Lower lobe of right lung (tissue), 2 donors: ENCODE measurements around the gene NXPE4. TPM values are rescaled to one million over a fixed set of nuclear protein-coding genes. Genes with fewer than 3 reads are reported as not detected.
"Not testable (repeated sequence)": the region's sequence is repeated elsewhere in the genome, so short reads cannot be mapped to it uniquely, and the experiment has no call there.

Experiments used
- ATAC-seq, 2 donors: fragments of 200-7000 bp; cut with Tn5 transposase; one replicate each; pipeline ENCODE4 v1.9.1; 2020 to 2022; ENCODE audit warnings: mild to moderate bottlenecking in 2 of 2, moderate library complexity in 2 of 2
- DNase-seq: peaks from one replicate; pipeline ENCODE4 v3.0.0-alpha.2; 2020
- H3K27ac ChIP-seq: fragments of 200-600 bp; one replicate; pipeline ENCODE4 v1.8.0; 2022
- H3K27me3 ChIP-seq: fragments of 200-600 bp; one replicate; pipeline ENCODE4 v1.8.0; 2022; ENCODE audit warnings: low read depth
- H3K36me3 ChIP-seq: fragments of 200-600 bp; one replicate; pipeline ENCODE4 v1.8.0; 2022; ENCODE audit warnings: mild to moderate bottlenecking
- H3K4me1 ChIP-seq: fragments of 200-600 bp; one replicate; pipeline ENCODE4 v1.8.0; 2022
- H3K4me3 ChIP-seq: fragments of 200-600 bp; one replicate; pipeline ENCODE4 v1.8.0; 2022; ENCODE audit warnings: mild to moderate bottlenecking
- H3K9me3 ChIP-seq: fragments of 200-600 bp; one replicate; pipeline ENCODE4 v1.8.0; 2022
- CTCF ChIP-seq: fragments of 200-600 bp; IDR thresholded peaks from one replicate; pipeline ENCODE4 v1.8.0; 2022; ENCODE audit warnings: antibody characterized with exemption, mild to moderate bottlenecking
- intact Hi-C: fragments of 100-400 bp; cut with DNase I; formaldehyde crosslinking; loops from one replicate; pipeline ENCODE4 v1.11.0; 2022
- total RNA-seq: library from RNA; stranded (reverse); fragmentation: NEBNext Ultra II Directional; extraction: Animal tissue kit (Norgen Biotek cat#: 25700); gene quantifications from one replicate; pipeline ENCODE4 v1.2.1, GENCODE V29; 2021
- donor health status: DM: no; HTN: yes; CAD: no; lungs with severe emphysema.

NXPE4 gene
- total RNA-seq, 1 donor from 2014 or later: not detected

- no peak for ATAC-seq
- H3K4me1 ChIP-seq: no peaks in the 10 kb centered on the region
- DNase-seq: no peak
- H3K36me3 ChIP-seq: no peaks in the 10 kb centered on the region
- no peak for TF ChIP-seq CTCF
- no peak overlapping the region for H3K27ac ChIP-seq
- no peaks in the 10 kb centered on the region for H3K27me3 ChIP-seq
- no peaks in the 10 kb centered on the region for H3K9me3 ChIP-seq
- intact Hi-C loops: no loop called here
- H3K4me3 ChIP-seq: no peak overlapping the region
Measured at GRCh38 chr11:114604179-114604813, 8.7 kb upstream of the NXPE4 start.

GRCh38 chr11:114603151-114603550 is 7.6 kb upstream of the NXPE4 start:
- H3K36me3 ChIP-seq, DNase-seq, H3K27me3 ChIP-seq, ATAC-seq, H3K4me1 ChIP-seq, intact Hi-C loops, H3K27ac ChIP-seq, H3K4me3 ChIP-seq, H3K9me3 ChIP-seq: not testable (repeated sequence)

- ATAC-seq: no peak
- H3K36me3 ChIP-seq: no peaks in the 10 kb centered on the region
- no peak for TF ChIP-seq CTCF
- intact Hi-C loops: no loop called here
- H3K4me3 ChIP-seq: no peak overlapping the region
- no peak overlapping the region for H3K27ac ChIP-seq
- no peaks in the 10 kb centered on the region for H3K4me1 ChIP-seq
- H3K9me3 ChIP-seq: no peaks in the 10 kb centered on the region
- no peaks in the 10 kb centered on the region for H3K27me3 ChIP-seq
- DNase-seq: no peak
Measured at GRCh38 chr11:114598461-114598860, 2.9 kb upstream of the NXPE4 start.

GRCh38 chr11:114596175-114596919 is 761 bp upstream of the NXPE4 start:
- Histone ChIP-seq H3K4me1 (no peaks in the 10 kb centered on the region), H3K36me3 (no peaks in the 10 kb centered on the region), H3K27me3 (no peaks in the 10 kb centered on the region), H3K9me3 (no peaks in the 10 kb centered on the region), H3K4me3 (no peak overlapping the region), H3K27ac (no peak overlapping the region)
- intact Hi-C loops: no loop called here
- TF ChIP-seq CTCF: no peak
- ATAC-seq (no peak), DNase-seq (no peak)

- no peak overlapping the region for H3K4me3 ChIP-seq
Measured at GRCh38 chr11:114594703-114595102, 883 bp downstream of the NXPE4 start.

More at GRCh38 chr11:114594703-114595102, 883 bp downstream of the NXPE4 start:
- no peaks in the 10 kb centered on the region for H3K27me3 ChIP-seq
- TF ChIP-seq CTCF: no peak
- DNase-seq (no peak), ATAC-seq (no peak)
- H3K27ac ChIP-seq: no peak overlapping the region
- intact Hi-C loops: no loop called here
- no peaks in the 10 kb centered on the region for H3K4me1 ChIP-seq
- no peaks in the 10 kb centered on the region for H3K9me3 ChIP-seq
- no peaks in the 10 kb centered on the region for H3K36me3 ChIP-seq
